HG03175 (cell line): ENCODE results near the gene EIF4B.
A peak's percentile ranks its signal among the peaks of the same experiment; 100 is the strongest.

Experiments used
- ATAC-seq: cut with Tn5 transposase; IDR thresholded peaks from one replicate; pipeline ENCODE4 v1.9.1; 2021; ENCODE audit warnings: mild to moderate bottlenecking, moderate library complexity; ENCODE audit not compliant: unreplicated experiment

EIF4B gene

DNA sequence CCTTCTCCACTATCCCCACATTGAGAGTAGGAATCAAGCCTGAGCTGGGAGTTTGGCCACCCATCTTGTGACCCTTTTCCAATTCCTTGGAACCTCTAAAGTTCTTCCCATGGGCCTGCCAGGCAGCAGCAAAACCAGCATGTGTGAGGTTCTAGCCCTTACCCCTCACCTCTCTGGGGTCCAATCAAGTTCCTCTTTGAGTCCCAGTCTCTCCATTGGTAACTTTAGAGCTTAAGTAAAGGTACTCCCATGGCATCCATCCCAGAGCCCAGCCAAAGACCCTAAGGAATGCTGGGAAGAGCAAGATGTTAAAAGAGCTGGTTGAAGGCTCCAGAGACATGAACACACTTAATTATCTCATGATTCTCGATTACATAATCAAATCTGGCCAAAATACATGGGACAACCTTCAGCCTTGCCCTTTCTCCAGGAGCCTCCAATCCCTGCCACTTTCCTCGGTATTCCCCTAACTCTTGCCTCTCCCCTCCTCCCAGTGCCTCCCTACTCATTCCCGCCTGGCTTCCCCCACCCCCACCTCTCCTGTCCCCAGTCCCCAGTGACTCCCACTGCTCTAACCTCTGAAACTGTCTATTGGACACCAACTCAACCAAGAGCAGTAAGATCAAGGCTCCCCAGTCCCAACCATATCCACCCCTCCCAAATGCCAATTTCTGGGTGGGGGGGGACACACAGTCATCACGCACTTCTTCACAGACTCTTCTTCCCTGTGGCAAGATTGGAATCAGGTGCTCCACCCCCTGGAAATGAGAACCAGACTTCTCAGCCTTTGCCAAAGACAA, 38.8 kb downstream of the EIF4B start:
- ATAC-seq = no peak

GRCh38 chr12:53045696-53046045, 39.4 kb downstream of the EIF4B start:
- no peak for ATAC-seq

GRCh38 chr12:53046655-53047220, 40.5 kb downstream of the EIF4B start:
- ATAC-seq = peak; percentile 36

GRCh38 chr12:53047221-53048032, 41.2 kb downstream of the EIF4B start:
- peak; percentile 65 for ATAC-seq

DNA sequence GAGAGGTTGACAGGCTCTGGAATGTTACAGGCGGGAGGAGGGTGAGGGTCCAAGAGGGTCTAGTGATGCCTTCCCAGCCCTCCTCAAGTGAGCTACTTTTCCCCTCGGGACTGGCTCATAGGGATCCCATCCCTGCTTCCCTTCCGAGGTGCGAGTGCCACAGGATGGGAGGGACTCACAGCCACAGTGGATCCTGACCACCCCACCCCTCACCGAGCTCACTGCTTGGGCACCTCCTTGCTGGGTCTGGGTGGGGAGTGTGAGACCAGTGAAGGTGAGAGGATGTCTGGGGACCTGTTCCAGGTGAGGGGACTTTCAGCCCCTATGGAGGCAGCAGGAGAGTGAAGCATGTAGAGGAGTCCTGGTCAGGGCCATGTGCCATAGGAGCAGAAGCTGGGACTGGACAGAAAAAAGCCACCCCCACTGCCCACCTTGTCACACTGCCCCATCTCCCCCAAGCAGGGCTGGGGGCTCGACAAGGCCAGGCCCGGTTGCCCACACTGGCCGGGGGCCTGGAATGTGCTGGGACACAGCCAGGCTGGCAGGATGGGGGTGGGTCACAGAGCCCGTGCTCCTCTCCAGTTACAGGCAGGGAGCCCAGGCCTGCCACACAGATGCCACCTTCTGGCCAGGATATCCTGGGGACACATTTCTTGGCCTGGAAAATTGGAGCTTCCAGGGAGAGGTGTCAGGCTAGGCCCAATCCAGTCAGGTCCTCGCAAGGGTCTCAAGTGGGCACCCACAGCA, 42.0 kb downstream of the EIF4B start:
- ATAC-seq = no peak

DNA sequence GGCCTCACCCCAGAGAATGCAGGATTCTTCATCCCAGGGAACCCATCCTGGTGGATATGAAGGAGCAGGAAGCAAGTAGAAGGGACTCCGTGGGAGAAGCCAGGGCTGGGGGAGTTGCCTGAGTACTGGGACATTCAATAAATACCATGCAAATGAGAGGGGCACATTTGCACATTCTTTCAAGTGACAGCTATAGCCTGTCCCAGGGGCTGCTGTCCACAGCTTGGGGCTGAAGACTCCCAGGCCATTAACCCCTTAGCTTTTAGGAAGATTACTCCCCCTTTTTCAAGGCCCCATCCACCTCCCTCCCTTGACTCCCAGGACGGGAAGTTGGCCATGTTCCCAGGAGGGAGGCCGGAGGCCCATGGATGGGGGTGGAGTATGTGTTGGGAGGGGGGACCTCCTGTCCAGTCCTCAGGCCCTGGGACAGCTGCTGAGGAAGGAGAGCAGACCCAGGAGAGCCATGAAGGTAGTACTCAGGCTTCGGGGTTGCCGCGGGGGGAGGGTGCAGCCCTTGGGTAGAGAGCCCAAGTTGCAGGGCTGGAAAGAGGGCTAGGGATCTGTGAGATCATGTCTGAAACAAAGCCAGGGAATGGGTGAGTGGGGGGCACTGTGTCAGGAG, 42.6 kb downstream of the EIF4B start:
- no peak for ATAC-seq

GRCh38 chr12:53049571-53050318, 43.5 kb downstream of the EIF4B start, which contains the start of gene TNS2:
Gene TNS2 (plus strand): TSS chr12:53050065. CDS start chr12:53050186, 121 bp downstream.
- no peak for ATAC-seq

- no peak for ATAC-seq
These were observed 44.3 kb downstream of the EIF4B start for GRCh38 chr12:53050426-53051057.

- ATAC-seq = no peak
These were observed 45.0 kb downstream of the EIF4B start for GRCh38 chr12:53051058-53051880.

DNA sequence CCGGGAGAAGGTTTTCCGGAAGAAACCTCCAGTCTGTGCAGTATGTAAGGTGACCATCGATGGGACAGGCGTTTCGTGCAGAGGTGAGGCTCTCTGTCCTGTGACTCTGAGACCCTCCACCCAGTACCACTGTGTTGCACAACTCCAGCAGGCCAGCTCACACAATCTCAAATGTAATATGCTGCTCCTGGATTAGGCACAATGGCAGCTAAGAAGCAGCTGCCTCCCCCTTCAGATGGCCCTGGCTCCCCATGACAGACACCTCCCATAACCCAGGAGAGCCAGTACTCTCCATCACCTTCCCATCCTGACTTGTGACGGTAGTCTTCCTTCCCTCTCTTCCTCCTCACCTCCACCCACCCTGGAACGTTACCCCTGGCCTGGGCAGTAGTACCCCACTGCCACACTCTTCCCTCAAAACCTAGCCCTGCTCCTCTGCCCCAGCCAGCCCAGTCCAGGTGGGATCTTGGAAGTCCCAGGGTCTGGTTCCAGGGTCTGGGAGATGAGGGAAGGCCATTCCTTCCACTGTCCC, 45.7 kb downstream of the EIF4B start:
- ATAC-seq = no peak

GRCh38 chr12:53052419-53053217, 46.4 kb downstream of the EIF4B start:
- ATAC-seq = no peak

DNA sequence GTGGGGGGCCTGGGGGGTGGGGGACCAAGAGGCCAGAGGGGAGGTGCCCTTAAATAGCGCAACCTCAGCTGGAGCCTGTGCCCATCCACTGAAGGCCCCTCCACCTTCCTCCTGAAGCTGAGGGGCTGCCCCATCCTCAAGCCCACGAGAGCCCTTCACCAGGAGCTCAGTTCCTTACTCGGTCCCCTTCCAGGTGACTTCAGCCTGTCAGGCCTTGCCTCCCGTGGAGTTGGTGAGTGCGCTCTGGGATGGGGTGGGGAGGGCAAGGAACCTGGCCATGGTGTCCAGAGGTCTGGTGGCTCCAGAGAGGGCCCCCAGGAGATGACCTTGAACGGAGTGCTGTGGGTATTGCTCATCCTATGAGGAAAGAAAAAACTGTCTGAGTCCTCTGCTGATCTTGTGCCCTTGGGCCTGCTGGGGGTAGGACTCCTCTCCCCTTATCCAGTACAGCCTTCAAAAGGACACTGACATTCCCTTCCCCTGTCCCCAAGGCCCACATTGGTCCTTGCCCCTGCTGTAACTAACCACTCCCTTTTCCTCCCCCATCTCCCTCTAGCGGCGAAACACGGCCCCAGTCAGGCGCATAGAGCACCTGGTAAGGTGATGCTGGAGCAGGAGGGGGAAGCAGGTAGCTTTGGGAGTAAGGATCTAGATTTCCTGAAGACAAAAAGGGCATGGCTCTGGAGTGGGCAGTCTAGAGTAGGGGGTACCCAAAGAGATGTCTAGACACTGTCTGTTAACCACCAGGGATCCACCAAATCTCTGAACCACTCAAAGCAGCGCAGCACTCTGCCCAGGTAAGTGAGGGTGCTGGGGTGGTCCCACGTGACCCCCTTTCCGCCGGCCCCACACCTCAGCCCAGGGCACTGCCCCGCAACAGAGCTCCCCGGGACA, 47.2 kb downstream of the EIF4B start:
- ATAC-seq = peak; percentile 0

- ATAC-seq = peak; percentile 88
These were observed 48.0 kb downstream of the EIF4B start for GRCh38 chr12:53054112-53054878.

GRCh38 chr12:53055471-53056266, 49.4 kb downstream of the EIF4B start:
- ATAC-seq = no peak

GRCh38 chr12:53056296-53056695, 50.0 kb downstream of the EIF4B start:
- ATAC-seq = no peak
